Kidney epithelial cell (primary cell): ENCODE measurements around the gene INTS1. TPM values are rescaled to one million over a fixed set of nuclear protein-coding genes. Genes with fewer than 3 reads are reported as not detected.

Experiments
- DNase-seq: peaks from one replicate; pipeline ENCODE4 v3.0.0-alpha.2; 2010; ENCODE audit warnings: low read depth
- H3K27me3 ChIP-seq: 2 replicates; pipeline ENCODE4 v1.6.0; 2011; ENCODE audit warnings: low read length; ENCODE audit not compliant: control insufficient read depth, insufficient read depth
- H3K36me3 ChIP-seq: 2 replicates; pipeline ENCODE4 v1.5.1; 2011; ENCODE audit warnings: low read length; ENCODE audit not compliant: control insufficient read depth, insufficient read depth
- H3K4me3 ChIP-seq: 2 replicates; pipeline ENCODE4 v1.5.1; 2011; ENCODE audit warnings: low read depth, mild to moderate bottlenecking, control low read depth, low read length
- CTCF ChIP-seq: IDR thresholded peaks from 2 replicates; pipeline ENCODE4 v1.5.1; 2011; ENCODE audit warnings: mild to moderate bottlenecking, moderate library complexity, low read length, control low read depth, inconsistent platforms; ENCODE audit not compliant: insufficient read depth, poor library complexity, severe bottlenecking
- total RNA-seq: library from RNA; depleted of rRNA; stranded (reverse); fragments of >200 nt; gene quantifications from 2 replicates; pipeline ENCODE4 v1.2.3, GENCODE V29; 2015

INTS1 gene
- total RNA-seq, 1 donor from 2014 or later, result 84.3 TPM

DNA sequence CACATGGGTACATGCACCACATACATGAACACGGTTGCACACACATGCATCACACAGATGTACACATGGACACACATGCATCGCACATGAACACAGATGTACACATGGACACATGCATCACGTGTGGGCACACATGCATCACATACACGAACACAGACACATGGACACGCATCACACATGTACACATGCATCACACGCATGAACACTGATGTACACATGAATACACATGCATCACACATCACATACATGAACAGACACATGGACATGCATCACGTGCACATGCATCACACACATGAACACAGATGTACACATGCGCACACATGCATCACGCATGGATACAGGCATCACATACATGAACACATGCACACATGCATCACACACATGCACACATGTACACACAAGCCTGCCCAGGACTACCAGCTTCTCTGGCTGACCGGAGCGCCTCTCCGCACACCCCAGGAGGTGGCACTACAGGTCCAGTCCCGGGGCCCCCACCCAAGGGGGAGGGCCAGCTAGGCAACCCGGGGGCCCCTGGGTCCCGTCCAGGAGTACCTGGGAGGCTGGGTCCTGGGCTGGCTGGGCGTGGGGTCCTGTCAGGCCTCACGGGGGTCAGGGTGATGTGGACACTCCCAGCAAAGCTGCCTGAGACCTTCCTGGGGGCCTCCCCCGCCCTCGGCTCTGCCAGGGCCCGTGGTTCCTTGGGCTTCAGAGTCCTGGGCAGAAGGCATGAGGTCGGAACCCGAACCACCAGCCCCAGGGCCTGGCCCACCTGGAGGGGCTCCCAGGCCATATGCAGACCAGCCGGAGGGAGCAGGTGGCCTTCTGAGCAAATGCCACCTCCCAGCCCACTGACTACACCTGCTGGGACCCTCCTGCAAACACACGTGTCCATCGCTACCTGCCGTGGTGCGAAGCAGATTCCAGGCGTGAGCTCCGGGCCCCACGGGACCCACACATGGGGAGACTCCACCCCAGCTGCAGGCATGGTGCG, 64.5 kb downstream of the INTS1 start:
- no peak for TF ChIP-seq CTCF
- DNase-seq, result no peak
- H3K4me3 ChIP-seq, result no peak overlapping the region
- no peaks in the 10 kb centered on the region for H3K36me3 ChIP-seq
- no peaks in the 10 kb centered on the region for H3K27me3 ChIP-seq

GRCh38 chr7:1438821-1439220, 65.4 kb downstream of the INTS1 start:
- TF ChIP-seq CTCF, result no peak

DNA sequence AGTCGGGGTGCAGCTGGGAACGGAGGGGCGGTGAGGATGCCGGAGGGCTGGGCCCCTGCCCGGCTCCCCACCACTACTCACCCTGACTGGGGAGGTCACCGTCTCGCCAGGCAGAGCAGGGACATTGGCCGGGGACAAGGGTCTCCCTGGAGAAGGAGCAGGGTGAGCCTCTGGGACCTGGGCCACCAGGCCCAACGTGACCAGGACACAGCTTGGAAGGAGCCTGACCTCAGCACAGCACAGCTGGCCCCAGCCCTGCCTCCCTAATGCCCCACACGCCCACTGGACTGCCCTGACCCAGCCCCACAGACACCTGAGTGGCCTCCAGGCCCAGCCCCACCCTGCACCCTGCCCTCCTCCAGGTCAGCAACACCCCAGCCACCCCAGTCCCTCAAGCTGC, 66.0 kb downstream of the INTS1 start:
- no peaks in the 10 kb centered on the region for H3K36me3 ChIP-seq
- no peaks in the 10 kb centered on the region for H3K27me3 ChIP-seq
- no peak overlapping the region for H3K4me3 ChIP-seq
- no peak for TF ChIP-seq CTCF
- DNase-seq, result no peak

More at GRCh38 chr7:1438821-1439220, 65.4 kb downstream of the INTS1 start:
- no peak for DNase-seq
- Histone ChIP-seq H3K27me3 (no peaks in the 10 kb centered on the region), H3K4me3 (no peak overlapping the region), H3K36me3 (no peaks in the 10 kb centered on the region)

DNA sequence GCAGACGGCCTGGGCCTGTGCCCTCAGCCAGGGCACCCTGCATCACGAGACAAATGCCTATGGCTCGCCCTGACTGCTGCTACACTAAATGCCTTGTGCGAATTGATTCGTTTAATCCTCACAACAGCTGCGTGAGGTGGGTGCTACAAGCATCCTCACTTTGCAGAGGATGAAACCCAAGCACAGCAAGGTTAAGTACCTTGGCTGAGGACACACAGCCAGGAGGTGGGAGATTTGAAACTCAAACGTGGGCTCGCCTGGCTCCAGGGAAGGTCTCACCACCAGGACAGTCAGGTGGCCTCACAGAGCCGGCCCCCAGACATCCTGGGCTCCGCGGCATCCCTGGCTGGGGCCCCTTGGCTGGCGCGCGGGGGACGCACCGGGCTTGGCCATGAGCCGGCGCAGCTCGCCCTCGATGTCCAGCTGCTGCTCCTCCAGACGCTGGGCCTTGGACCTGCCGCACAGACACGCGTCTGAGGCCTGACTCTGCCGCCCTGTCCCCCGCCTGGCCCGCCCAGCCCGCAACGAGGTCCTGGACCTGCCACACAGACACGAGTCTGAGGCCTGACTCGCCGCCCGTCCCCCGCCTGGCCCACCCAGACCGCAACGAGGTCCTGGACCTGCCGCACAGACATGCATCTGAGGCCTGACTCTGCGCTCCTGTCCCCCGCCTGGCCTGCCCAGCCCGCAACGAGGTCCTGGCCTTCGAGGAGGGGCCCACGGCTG, 66.9 kb downstream of the INTS1 start:
- Histone ChIP-seq H3K27me3 (no peaks in the 10 kb centered on the region), H3K4me3 (no peak overlapping the region), H3K36me3 (no peaks in the 10 kb centered on the region)
- no peak for TF ChIP-seq CTCF
- no peak for DNase-seq

DNA sequence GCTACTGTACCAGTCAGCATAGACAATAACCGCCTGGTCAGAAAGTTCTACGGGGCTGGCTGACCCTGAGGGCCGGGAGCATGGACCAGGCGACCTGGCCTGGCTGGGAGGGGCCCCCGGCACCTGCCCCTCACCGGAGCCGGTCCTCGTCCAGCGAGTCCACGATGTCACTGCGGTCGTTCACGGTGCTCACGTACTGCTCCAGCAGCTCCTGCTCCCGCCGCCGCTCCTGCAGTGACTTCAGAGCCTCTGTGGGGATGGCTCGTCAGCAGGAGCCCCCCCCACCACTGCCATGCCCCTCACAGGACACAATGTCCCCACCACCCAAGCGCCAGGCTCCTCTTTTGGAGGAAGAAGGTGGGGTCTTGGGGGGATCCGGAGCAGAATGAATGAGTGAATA, 67.6 kb downstream of the INTS1 start:
- DNase-seq, result no peak
- Histone ChIP-seq H3K27me3 (peaks cover 4% of the 10 kb centered on the region), H3K4me3 (no peak overlapping the region), H3K36me3 (no peaks in the 10 kb centered on the region)
- no peak for TF ChIP-seq CTCF
